IMR-90 (cell line): ENCODE results near the gene THUMPD2.

ENCODE experiments used
- CTCF ChIP-seq: conservative IDR thresholded peaks from 2 replicates; pipeline ENCODE4 v1.5.1; 2012; ENCODE audit warnings: mild to moderate bottlenecking, low read depth, low read length, improper control_type of control experiment
- ELK1 ChIP-seq: fragments of 150-350 bp; IDR thresholded peaks from 2 replicates; pipeline ENCODE4 v1.6.1; 2016; ENCODE audit warnings: low read depth, mild to moderate bottlenecking, low read length, moderate library complexity, borderline replicate concordance
- RCOR1 ChIP-seq: IDR thresholded peaks from 2 replicates; pipeline ENCODE4 v1.6.1; 2012; ENCODE audit warnings: mild to moderate bottlenecking, low read length, improper control_type of control experiment; ENCODE audit not compliant: insufficient replicate concordance
- RFX5 ChIP-seq: IDR thresholded peaks from 2 replicates; pipeline ENCODE4 v1.8.0; 2012; ENCODE audit warnings: low read depth, mild to moderate bottlenecking, low read length, moderate library complexity

GRCh38 chr2:39741871-39742270 lies 37.2 kb downstream of the THUMPD2 start:
- TF ChIP-seq CTCF (no peak), RFX5 (no peak), ELK1 (no peak), RCOR1 (no peak)
